T-helper 1 cell treated with Interleukin-12 subunit alpha and Interleukin-12 subunit beta and Interleukin-4 antibody, amounts not matched to agents 30 ng/mL and 1 ng/mL, for 36 hours (primary cell): Measurements from ENCODE around the gene ROBO1. TPM values are rescaled to one million over a fixed set of nuclear protein-coding genes. Genes with fewer than 3 reads are reported as not detected.
"Not testable (repeated sequence)": the region's sequence is repeated elsewhere in the genome, so short reads cannot be mapped to it uniquely, and the experiment has no call there.

Source experiments
- intact Hi-C: fragments of 100-400 bp; cut with micrococcal nuclease; formaldehyde crosslinking; loops from one replicate; pipeline ENCODE4 v1.15.1; 2024
- total RNA-seq: library from RNA; stranded (reverse); gene quantifications from 2 replicates; pipeline ENCODE4 v1.2.3, GENCODE V29; 2022

The ROBO1 gene
- total RNA-seq, 1 donor from 2014 or later, result 0.93 TPM

DNA sequence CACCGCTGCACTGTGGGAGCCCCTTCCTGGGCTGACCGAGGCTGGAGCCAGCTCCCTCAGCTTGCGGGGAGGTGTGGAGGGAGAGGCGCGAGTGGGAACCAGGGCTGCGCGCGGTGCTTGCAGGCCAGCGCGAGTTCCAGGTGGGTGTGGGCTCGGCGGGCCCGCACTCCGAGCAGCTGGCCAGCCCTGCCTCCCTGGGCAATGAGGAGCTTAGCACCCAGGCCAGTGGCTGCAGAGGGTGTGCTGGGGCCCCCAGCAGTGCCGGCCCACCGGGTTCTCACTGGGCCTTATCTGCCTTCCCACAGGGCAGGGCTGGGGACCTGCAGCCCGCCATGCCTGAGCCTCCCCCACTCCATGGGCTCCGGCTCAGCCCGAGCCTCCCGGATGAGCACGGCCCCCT, 594.5 kb downstream of the ROBO1 start:
- intact Hi-C loops, result not testable (repeated sequence)

DNA sequence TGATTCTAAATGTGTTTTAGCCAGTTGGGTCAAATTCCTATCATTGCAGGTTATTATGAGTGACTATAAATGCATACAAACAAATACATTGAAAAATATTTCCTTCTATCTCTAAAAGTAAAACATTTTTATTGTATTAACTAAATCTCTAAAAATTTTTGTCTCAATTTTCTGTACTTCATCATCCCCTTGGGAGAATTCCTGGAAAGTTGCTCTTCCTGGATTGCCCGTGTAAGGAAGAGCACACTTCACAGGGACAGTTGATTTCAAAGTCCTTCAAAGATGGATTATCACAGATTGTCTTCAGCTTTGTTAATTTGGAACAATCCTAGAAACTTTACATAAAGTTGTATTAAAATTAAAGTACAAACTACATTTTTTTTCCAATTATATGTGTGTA, 595.6 kb downstream of the ROBO1 start:
- intact Hi-C loops, result no loop called here

DNA sequence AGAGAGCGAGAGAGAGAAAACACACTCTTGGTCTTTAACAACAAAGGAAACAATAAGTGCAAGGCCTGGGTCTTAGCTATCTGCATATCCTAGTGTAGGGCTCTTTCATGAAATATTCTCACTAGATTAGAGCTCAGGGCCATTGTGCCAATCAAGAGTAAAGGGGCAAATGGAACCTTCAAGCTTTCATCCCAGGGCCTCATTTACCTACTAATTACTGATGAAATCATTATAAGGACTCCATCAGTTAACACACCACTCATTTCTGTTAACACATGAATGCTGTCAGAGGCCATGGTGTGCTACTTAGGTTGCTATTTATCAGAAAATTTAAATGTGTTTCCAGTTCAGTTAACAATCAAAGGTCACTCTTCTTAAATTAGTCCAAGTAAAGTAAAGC, 597.8 kb downstream of the ROBO1 start:
- intact Hi-C loops, result no loop called here

- intact Hi-C loops, result no loop called here
Observed at GRCh38 chr3:79167651-79168416, 600.0 kb downstream of the ROBO1 start.

- intact Hi-C loops, result no loop called here
Observed at GRCh38 chr3:79162653-79163052, 605.1 kb downstream of the ROBO1 start.

DNA sequence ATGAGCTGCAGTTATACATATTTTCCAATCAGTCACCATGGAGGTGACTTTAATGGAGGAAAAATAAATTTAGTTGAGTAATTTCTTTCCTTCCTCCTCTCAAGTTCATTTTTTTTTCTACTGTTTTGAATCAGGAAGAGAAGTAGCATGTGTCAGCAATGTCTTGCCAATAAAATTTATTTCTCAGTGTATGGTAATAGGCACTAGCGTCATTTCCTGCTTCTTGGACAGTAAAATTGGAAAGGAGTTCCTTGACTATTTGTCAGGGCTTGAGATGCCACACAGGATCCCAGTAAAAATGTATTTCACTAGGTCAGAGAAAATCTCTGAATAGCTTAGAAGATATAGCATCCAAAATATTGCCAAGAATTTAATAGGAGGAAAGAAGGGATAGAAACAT, 605.9 kb downstream of the ROBO1 start:
- intact Hi-C loops, result no loop called here

DNA sequence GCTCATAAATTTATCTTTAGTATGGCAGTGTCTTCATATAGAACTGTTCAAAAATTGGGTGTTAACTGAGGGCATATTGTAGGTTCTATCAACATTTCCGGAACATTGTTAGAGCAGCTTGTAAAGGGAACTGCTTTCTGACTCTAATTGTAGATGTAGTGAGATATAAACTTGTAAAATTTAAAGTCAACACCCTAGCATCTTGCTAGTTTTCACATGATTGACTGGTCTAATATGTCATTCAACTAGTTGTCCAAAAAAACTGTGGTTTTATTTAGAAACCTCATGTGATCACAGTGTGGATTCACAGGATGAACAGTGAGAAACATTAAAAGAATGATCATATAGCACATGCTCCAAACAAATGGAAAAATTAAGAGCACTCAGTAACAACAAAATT, 607.4 kb downstream of the ROBO1 start:
- intact Hi-C loops, result no loop called here

GRCh38 chr3:79159736-79160135, 608.1 kb downstream of the ROBO1 start:
- intact Hi-C loops, result no loop called here

- intact Hi-C loops, result no loop called here
Observed at GRCh38 chr3:79157191-79157590, 610.6 kb downstream of the ROBO1 start.

GRCh38 chr3:79154865-79155264, 612.9 kb downstream of the ROBO1 start:
- intact Hi-C loops, result no loop called here

DNA sequence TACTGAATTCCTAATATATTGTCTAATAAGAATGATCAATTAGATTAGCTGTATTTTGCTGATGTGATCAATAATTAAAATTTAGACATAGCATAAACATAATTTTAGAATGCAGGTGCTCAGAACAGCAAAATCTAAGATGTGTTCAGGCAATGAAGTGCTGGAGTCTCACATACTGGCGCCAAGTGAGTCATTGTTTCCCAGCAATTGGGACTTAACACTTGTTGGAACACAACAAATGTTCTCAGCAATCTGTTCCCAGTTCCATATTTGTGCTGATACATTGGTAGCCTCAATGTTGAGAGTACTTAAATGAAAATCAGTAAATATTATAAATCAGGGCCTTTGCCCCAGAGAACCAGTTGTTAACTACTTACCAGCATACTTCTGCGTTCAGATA, 619.0 kb downstream of the ROBO1 start:
- intact Hi-C loops, result no loop called here

- intact Hi-C loops, result no loop called here
Observed at GRCh38 chr3:79146024-79146423, 621.8 kb downstream of the ROBO1 start.

DNA sequence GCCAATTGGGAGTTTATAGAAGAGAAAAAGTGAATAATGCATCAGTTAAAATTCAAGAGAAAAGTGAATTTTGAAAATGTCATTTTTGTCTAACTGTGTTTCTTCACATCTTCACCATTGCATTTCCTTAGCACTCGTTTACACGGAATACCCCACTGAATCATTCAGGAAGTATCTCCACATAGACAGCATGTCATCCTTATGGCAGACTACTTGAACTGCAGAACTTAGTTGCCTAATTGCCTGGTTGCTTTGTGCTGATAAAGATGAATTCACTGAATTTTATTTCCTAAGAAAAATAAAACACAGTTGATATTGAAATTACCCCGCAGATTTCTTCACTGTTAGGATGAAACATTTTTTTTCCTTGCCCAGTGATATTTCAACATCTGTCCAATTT, 627.1 kb downstream of the ROBO1 start:
- intact Hi-C loops, result no loop called here

- intact Hi-C loops, result no loop called here
Observed at GRCh38 chr3:79139395-79140068, 628.3 kb downstream of the ROBO1 start.

- intact Hi-C loops, result no loop called here
Observed at GRCh38 chr3:79125313-79125984, 642.3 kb downstream of the ROBO1 start.

GRCh38 chr3:79115458-79115857, 652.3 kb downstream of the ROBO1 start:
- intact Hi-C loops, result no loop called here

GRCh38 chr3:79113876-79114275, 653.9 kb downstream of the ROBO1 start:
- intact Hi-C loops, result no loop called here

DNA sequence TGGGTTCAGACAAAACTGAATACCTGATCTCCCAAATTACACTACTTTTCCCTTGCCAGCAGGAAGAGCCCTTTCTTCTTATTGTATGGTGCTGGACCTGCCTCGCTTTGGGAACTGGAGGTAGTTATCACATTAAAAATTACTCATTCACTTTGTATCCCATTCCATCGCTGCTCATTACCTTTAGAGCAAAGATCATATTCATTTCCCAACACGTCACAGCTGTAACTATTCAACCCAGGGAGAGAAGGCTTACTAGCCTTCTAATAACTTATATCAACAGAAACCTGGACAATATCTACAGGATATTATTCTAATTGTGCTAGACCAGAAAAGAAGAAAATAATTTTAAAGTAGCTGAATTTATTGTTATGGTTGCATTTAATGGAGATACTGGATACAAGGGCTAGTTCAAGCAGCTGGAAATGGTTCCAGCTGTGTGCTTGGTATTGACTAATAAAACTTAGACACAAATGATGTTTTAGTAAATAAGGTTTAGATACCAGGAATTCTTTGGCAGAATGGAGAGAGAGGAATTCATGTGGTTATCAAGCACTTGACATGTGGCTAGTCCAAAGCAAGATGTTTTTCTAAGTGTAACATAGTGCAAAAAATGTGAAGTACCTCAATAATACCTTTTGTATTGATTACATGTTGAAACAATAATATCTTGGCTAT, 656.3 kb downstream of the ROBO1 start:
- intact Hi-C loops, result no loop called here

GRCh38 chr3:79109754-79110153, 658.0 kb downstream of the ROBO1 start:
- intact Hi-C loops, result no loop called here

GRCh38 chr3:79103307-79103706, 664.5 kb downstream of the ROBO1 start:
- intact Hi-C loops, result no loop called here

- intact Hi-C loops, result no loop called here
Observed at GRCh38 chr3:79097964-79098660, 669.7 kb downstream of the ROBO1 start.
